ENCODE measurements around the gene SEMA4G. TPM values are rescaled to one million over a fixed set of nuclear protein-coding genes. Genes with fewer than 3 reads are reported as not detected.

SEMA4G gene
- total and polyA plus RNA-seq, 2 of the 13 experiments (the other 11 are each of a cell fraction or from before 2014, with no cell fraction given), result 46.2 to 207 TPM

- no peaks in the 10 kb centered on the region for H4K20me1 ChIP-seq (ENCODE audit: insufficient read depth, low read length)
- POLR2A ChIA-PET, result interaction anchor here (0.5 to 23.0 kb wide), 4 partner anchors 7 to 77 kb away, joined by 3 to 277 read pairs (median 31); partner anchors contain the start of genes KAZALD1, LZTS2 and SEMA4G
- H3K27ac ChIP-seq (ENCODE audit: extremely low read length, insufficient read depth, low read length), result no peak overlapping the region
- peak; percentile 51; the same call in 1 of the 2 replicates for TF ChIP-seq POLR2G (IDR thresholded peaks at IDR 0.05; ENCODE audit: low read depth, low read length)
- peak; percentile 20; the same call in 1 of the 2 replicates for TF ChIP-seq PHF21A (CRISPR knock-in tag; IDR thresholded peaks at IDR 0.05)
- 0 out of 2 replicates have a peak, but pooled peaks have one; percentile 19 for TF ChIP-seq KDM2A (CRISPR knock-in tag; IDR thresholded peaks at IDR 0.05; ENCODE audit: borderline replicate concordance, low read depth)
- no peak for TF ChIP-seq KDM6A (CRISPR knock-in tag; IDR thresholded peaks at IDR 0.05; ENCODE audit: low read depth)
- TF ChIP-seq HNF1A (IDR thresholded peaks at IDR 0.05; ENCODE audit: low read depth), result no peak
- TF ChIP-seq HNF1A (CRISPR knock-in tag; IDR thresholded peaks at IDR 0.05; ENCODE audit: borderline replicate concordance), result no peak
- TF ChIP-seq AGO2 (optimal IDR thresholded peaks at IDR 0.05; ENCODE audit: low read depth, low read length), result peak; percentile 37
- TF ChIP-seq ZNF597 (CRISPR knock-in tag; IDR thresholded peaks at IDR 0.05), result no peak
- TF ChIP-seq ZNF263 (CRISPR knock-in tag; IDR thresholded peaks at IDR 0.05), result peak; percentile 90
- TF ChIP-seq MYNN (CRISPR knock-in tag; IDR thresholded peaks at IDR 0.05; ENCODE audit: low read depth), result no peak
- no peak for TF ChIP-seq ZNF75D (CRISPR knock-in tag; IDR thresholded peaks at IDR 0.05; ENCODE audit: borderline replicate concordance)
- peak; percentile 12 to 47; a peak in 3 of 4 replicates for TF ChIP-seq POLR2A (IDR thresholded peaks at IDR 0.05; ENCODE audit: insufficient read depth in 1 of 2, low read depth in 2 of 2, low read length in 2 of 2)
- 0 out of 2 replicates have a peak, but pooled peaks have one; percentile 1 for TF ChIP-seq ZSCAN30 (CRISPR knock-in tag; IDR thresholded peaks at IDR 0.05)
- no peak for TF ChIP-seq FOXA3 (CRISPR knock-in tag; IDR thresholded peaks at IDR 0.05)
- in situ Hi-C loops (cut with HindIII; ENCODE audit: extremely low pct_ligation_motif_present, low pct_unique_long_range_greater_than_20kb), result no loop called here
- H3K79me2 ChIP-seq (ENCODE audit: insufficient read depth, low read length), result peaks cover 27% of the 10 kb centered on the region
- H2AFZ ChIP-seq (ENCODE audit: low read length), result no peak overlapping the region
- BruUV-seq (replicated peaks), result no TSS peak
- H3K27me3 ChIP-seq (ENCODE audit: control insufficient read depth in 1 of 2, insufficient read depth in 2 of 2, low read length in 2 of 2), result no peaks in the 10 kb centered on the region; a peak in 1 of 5 replicates
- H3K36me3 ChIP-seq (replicated peaks in 1 of 2; ENCODE audit: control insufficient read depth in 1 of 2, insufficient read depth in 2 of 2, low read length in 2 of 2), result peaks cover 19 to 57% of the 10 kb centered on the region in 2 experiments
- no peak overlapping the region for H3K4me2 ChIP-seq (ENCODE audit: low read depth, low read length)
- DNase-seq (ENCODE audit: low spot score) (no peak), ATAC-seq (no peak), FAIRE-seq (no peak)
- no peak overlapping the region for H3K9ac ChIP-seq (ENCODE audit: insufficient read depth, low read depth, low read length)
- WGBS (ENCODE audit: low lambda C conversion rate), result 98% methylated on average over 12 of the region's 13 CpGs
- CTCF ChIA-PET (ENCODE audit: low intra/inter-chr PET ratio, low total read pairs), result interaction anchor here (1.3 kb wide), 1 partner anchor 29 kb away, joined by 4 read pairs; no protein-coding TSS in a partner anchor
- H3K9me3 ChIP-seq (ENCODE audit: low read length), result no peaks in the 10 kb centered on the region
- peaks cover 34% of the 10 kb centered on the region for H3K4me1 ChIP-seq (ENCODE audit: insufficient read depth, low read length)
- intact Hi-C loops (cut with micrococcal nuclease; ENCODE audit: unreplicated experiment), result no loop called here
- no peak overlapping the region for H3K4me3 ChIP-seq (replicated peaks in 1 of 3; ENCODE audit: insufficient read depth in 1 of 3, low read depth in 2 of 3, low read length in 3 of 3)
Measured at GRCh38 chr10:100983868-100984671, 14.8 kb downstream of the SEMA4G start.
